CMK (cell line): ENCODE results near the gene KCNQ2.

Experiments
- DNase-seq: peaks from one replicate; pipeline ENCODE4 v3.0.0-alpha.2; 2010; ENCODE audit warnings: low read depth

Gene KCNQ2

DNA sequence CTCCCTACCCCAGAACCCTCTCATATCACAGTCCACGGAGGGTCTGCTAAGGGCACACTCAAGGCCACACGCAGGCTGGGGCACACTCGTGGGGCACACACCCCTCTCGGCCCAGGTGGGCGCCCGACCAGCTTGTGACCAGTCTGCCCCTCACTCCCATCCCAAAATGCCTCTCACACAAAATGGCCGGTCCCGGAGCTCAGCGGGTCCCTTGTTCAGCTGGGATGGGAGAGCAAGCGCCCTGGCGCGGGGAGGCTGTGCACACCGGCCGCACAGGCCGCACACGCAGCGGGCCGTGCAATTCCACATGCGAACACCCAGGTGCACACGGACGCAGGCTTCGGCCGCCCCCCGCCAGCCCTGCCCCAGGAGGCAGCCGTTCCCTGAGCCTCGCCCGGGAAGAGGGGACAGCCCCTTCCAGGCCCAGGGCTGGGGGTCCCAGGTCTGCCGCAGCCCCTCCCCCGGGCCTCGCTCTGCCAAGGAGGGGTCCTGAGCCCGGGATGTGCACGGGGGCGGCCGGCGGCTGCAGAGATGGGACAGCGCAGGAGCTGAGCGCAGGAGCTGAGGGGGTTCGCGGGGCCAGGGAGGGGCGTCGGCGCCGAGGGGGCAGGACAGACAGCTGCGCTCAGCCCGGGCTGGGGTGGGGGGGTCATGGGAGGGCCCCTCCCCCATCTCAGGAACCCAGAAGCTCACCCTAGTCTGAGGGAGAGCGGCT, 1.3 kb downstream of the KCNQ2 start:
- DNase-seq = no peak

- no peak for DNase-seq
Observed at GRCh38 chr20:63470410-63470809, 2.0 kb downstream of the KCNQ2 start.

- DNase-seq = no peak
Observed at GRCh38 chr20:63469713-63470101, 2.7 kb downstream of the KCNQ2 start.

- no peak for DNase-seq
Observed at GRCh38 chr20:63469019-63469712, 3.3 kb downstream of the KCNQ2 start.

DNA sequence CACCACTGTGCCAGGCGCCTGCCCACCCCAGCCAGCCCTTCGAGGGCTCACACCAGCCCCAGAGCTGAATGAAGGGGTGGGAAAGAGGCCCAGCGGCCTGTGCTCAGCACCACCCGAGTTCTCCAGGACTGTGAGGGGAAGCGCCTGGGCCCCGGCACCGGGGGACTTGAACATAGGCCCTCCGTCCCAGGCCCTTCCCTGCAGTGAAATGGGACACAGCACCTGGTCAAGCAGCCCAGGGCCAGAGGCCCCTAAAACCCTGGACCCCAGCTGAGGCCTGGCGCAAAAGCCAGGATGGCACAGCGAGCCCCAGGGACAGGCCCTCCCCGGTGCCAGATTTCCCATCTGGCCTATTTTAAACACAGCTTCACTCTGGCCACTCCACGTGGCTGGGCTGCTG, 4.0 kb downstream of the KCNQ2 start:
- DNase-seq = no peak

- no peak for DNase-seq
Observed at GRCh38 chr20:63467294-63468083, 5.0 kb downstream of the KCNQ2 start.

DNA sequence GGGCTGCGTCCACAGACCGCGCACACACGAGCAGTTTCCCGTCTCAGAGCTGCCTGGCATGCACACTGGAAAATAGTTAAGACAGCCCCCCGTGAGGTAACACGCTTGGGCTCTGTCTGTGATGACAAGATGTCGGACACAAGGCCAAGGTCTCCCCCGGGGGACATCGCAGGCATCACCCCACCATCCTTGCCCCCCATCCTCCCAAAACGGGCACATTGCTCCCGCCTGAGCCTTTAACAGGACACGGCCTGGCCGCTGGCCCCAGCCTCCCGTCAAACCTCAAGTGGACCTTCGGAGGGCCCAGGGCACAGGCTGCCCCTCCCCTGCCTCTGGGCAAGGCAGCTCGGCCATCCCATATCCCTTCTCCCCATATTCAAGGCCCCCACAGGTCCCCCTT, 5.6 kb downstream of the KCNQ2 start:
- no peak for DNase-seq

DNA sequence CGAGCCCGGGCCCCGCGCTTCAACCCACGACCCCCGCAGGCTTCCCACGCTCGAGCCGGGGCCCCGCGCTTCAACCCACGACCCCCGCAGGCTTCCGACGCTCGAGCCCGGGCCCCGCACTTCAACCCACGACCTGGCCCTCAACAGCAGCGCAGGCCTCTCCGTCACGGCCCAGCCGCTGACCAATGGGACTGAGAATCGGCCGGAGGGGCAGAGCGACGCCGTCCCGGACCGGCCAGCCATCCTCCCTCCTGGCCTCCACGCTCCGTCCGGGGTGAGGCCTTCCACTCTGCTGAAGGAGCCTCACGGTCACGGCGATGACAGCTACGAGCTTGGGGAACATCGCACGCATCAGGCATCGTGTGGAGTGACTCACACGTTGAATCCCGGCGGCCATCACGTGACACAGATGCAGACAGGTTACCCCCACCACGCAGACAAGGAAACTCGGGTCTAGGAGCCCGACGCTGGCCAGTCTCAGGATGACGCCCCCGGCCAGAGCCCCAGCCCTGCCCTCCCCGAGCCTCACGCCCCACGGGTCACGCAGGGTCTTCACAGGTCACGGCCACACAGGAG, 6.1 kb downstream of the KCNQ2 start:
- DNase-seq = no peak

- no peak for DNase-seq
Observed at GRCh38 chr20:63465380-63466249, 6.8 kb downstream of the KCNQ2 start.

- DNase-seq = no peak
Observed at GRCh38 chr20:63464289-63464635, 8.2 kb downstream of the KCNQ2 start.

DNA sequence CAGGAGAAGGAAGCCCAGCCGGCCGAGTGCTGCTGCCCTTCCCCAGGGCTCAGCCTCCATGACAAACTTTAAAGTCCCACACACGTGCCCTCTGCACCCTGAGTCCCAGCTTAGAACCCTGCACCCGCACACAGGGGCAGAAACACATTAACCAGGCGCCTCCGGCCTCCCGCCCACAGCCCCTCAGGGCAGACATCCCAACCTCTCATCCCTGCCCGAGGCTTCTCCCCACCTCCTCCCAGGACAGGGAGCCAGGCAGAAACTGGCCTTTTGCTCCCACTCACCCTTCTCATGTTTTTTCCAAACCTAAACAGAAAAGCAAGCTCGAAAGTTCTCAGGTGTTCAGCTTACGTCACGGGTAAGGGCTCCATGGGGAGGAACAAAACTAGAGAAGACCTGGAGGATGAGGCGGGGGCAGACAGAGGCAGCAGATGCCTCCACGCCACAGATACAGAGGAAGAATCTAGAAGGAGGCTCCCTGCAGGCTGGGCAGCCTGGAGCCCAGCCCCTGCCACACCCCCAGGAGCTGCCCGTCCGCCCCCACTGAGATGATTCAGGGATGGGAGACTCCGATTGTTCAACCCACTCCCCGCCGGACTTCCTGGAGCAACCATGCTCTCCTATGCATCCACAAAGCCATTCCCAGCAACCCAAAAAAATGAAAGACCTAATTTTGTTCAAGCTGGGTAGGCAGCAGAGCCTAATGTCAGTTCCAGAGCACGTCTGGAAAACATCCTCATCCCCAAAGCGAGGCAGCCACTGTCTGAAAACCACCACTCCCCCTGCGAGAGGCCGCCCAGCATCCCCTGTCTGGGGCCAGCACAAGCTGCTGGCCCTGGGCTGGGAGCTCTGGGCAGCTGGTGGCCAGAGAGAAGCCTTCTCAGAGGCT, 8.8 kb downstream of the KCNQ2 start:
- no peak for DNase-seq

GRCh38 chr20:63462244-63462643, 10.2 kb downstream of the KCNQ2 start:
- DNase-seq = no peak

GRCh38 chr20:63461104-63461763, 11.2 kb downstream of the KCNQ2 start:
- DNase-seq = no peak

DNA sequence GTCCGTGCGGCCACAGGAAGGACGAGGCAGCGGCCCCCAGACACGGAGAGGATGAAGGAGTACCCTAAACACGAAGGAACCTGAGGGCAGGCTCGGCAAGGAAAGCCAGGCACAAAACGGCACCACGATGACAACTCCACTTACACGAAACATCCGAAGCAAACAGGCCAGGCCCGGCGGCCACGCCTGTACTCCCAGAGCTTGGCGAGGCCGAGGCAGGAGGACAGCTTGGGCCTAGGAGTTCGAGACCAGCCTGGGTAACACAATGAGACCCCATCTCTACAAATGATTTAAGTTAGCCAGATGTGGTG, 13.4 kb downstream of the KCNQ2 start:
- DNase-seq = no peak

- DNase-seq = no peak
Observed at GRCh38 chr20:63458170-63459069, 14.0 kb downstream of the KCNQ2 start.

- no peak for DNase-seq
Observed at GRCh38 chr20:63457737-63458136, 14.7 kb downstream of the KCNQ2 start.

GRCh38 chr20:63456429-63457284, 15.8 kb downstream of the KCNQ2 start:
- DNase-seq = no peak

- no peak for DNase-seq
Observed at GRCh38 chr20:63455568-63455859, 16.9 kb downstream of the KCNQ2 start.
